ENCODE data around the gene MAD1L1. TPM values are rescaled to one million over a fixed set of nuclear protein-coding genes. Genes with fewer than 3 reads are reported as not detected.

MAD1L1 gene
- total RNA-seq, 1 donor from 2014 or later: 56.2 TPM

DNA sequence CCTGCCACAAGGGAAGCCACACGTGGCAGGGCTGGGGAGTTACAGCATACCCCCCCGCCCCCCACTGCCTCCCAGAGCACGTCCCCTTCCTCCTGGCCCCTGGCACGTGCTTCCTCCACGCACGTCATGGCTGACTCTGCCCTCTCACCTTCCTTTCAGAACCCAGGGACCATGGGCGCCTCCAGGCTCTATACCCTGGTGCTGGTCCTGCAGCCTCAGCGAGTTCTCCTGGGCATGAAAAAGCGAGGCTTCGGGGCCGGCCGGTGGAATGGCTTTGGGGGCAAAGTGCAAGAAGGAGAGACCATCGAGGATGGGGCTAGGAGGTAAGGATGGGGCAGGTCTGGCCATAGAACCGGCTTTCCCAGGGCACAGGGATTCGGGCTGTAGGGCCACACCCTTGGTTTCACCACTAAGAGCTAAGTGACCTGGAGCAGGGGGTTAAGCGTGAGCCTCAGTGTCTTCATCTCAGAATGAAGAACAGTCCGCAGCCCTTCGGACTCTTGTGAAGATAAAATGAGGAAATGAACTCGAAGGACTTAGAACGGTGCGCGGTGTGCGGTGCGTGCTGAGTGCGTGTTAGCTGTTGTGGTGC, 11.8 kb upstream of the MAD1L1 start:
- Mint-ChIP-seq H3K4me3 (no peak overlapping the region), H3K9me3 (no peaks in the 10 kb centered on the region), H3K36me3 (ENCODE audit: low read depth) (peaks cover 5% of the 10 kb centered on the region), H3K27me3 (ENCODE audit: insufficient read depth) (no peaks in the 10 kb centered on the region), H3K4me1 (ENCODE audit: low read depth) (peaks cover 36% of the 10 kb centered on the region), H3K27ac (no peak overlapping the region)
- no peak for DNase-seq (ENCODE audit: low spot score)
- intact Hi-C loops (cut with micrococcal nuclease): no loop called here

DNA sequence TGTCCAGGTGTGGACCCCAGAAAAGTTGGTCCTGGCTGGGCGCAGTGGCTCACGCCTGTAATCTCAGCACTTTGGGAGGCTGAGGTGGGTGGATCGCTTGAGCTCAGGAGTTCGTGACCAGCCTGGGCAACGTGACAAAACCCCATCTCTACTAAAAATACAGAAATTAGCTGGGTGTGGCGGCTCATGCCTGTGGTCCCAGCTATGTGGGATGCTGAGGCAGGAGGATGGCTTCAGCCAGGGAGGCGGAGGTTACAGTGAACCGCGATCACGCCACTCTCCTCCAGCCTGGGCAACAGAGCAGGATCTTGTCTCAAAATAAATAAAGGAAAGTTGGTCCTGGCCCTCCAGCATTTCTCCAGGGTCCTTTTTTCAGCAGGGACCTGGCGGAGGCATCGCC, 10.7 kb upstream of the MAD1L1 start:
- Mint-ChIP-seq H3K9me3 (no peaks in the 10 kb centered on the region), H3K27me3 (ENCODE audit: insufficient read depth) (no peaks in the 10 kb centered on the region), H3K27ac (no peak overlapping the region), H3K36me3 (ENCODE audit: low read depth) (peaks cover 7% of the 10 kb centered on the region), H3K4me1 (ENCODE audit: low read depth) (peaks cover 26% of the 10 kb centered on the region), H3K4me3 (peak overlapping the region; percentile 96)
- intact Hi-C loops (cut with micrococcal nuclease): loop anchor here (2.0 kb wide), 1 partner anchor 71 kb away; the partner anchor contains the start of gene SNX8
- DNase-seq (ENCODE audit: low spot score): no peak

DNA sequence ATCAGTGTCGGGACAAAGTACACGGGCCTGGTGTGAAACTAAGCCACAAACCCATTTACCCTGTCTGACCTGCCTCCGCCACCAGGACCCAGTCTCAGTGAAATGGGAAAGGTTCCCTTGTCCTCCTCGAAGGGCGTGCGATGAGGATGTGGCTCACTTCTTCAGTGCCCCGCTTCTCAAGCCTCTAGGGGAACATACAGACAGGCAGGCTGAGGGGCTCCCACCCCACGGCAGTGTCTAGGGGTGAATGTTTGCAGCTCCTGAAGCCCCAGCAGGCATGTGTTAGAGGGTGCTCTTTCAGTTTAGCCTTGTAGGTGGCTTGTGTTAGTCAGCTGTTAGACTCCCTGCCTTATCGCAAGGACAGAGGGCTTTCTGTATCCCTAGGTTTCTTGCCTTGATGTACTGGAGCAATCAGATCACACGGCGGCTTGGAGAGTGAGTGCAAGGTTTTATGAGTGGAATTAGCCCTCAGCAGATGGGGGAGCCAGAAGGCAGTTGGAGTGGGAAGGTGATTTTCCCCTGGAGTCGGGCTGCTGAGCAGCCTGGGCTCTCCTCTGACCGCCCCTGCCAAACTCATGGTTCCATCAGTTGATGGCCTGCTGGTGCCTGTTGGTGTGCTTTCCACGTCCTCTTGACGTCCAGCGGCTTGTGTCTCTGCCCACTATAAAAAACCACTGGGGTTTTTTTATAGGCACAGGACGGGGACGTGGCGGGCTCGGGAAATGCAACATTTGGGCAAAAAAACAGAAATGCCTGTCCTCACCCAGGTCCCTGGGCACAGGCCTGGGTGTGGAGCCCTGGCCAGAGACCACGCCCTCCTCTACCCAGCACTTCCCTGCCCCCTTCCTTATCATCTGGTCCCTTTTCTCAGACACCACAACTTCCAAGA, 10.0 kb upstream of the MAD1L1 start:
- Mint-ChIP-seq H3K27me3 (ENCODE audit: insufficient read depth) (no peaks in the 10 kb centered on the region), H3K4me1 (ENCODE audit: low read depth) (peaks cover 25% of the 10 kb centered on the region), H3K27ac (peak overlapping the region; percentile 92), H3K36me3 (ENCODE audit: low read depth) (peaks cover 12% of the 10 kb centered on the region), H3K9me3 (no peaks in the 10 kb centered on the region), H3K4me3 (peak overlapping the region; percentile 96)
- intact Hi-C loops (cut with micrococcal nuclease): loop anchor here (1.0 to 2.0 kb wide), 2 partner anchors 10 to 72 kb away; partner anchors contain the start of genes MAD1L1 and SNX8
- DNase-seq (ENCODE audit: low spot score): peak; percentile 6

DNA sequence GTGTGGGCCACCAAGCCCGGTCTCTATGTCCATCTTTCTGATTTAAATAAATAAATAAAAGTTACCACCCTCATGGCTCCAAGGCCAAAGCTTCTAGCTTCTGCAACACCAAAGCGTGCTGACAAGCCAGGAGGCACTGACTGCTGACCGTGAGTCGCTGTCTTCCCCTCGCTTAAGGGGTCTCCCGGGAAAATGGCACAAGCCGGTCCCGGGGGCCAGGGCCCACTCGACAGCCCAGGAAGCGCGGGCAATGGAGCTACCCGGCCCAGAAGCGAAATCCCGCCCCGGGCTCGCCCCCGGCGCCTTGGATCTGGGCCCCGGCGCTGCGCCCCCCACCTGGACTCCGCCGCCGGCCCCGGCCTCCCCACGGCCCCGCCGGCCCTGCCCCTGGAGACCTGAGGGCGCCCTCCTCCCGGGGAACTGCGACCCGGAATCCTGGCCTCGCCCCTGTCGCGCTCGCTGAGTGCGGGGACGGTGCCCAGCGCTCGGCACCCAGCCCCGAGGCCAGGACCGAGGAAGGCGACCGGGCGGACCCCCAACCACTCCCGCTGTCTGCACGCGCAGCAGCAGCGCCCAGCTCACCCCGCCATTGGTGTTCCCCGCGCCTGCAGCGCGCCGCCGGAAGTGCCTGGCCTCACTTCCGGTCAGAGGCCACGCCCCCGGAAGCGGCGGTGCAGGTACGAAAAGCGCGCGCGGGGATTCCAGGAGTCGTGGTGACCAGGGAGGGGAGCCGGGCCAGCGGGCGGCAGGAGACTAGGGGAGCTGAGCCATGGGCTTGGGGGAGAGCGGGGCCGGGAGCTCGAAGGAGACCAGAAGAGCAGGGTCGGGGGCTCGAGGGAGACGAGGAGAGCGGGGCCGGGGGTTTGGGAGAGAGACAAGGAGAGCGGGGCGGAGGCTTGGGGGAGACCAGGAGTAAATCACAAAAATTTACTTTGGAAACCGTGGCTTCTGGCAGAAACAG, 9.1 kb upstream of the MAD1L1 start, which contains the start of the genes MRM2 and NUDT1:
TSS of gene MRM2 (minus strand) at position 626 of the 961 bp plus-strand sequence. CDS start at position 590, 36 bp downstream.
TSS of gene NUDT1 (plus strand) at position 647 of the 961 bp plus-strand sequence. CDS start 2,349 bp downstream, outside the sequence.
- Mint-ChIP-seq H3K27me3 (ENCODE audit: insufficient read depth) (no peaks in the 10 kb centered on the region), H3K27ac (peak within 1 kb of the TSS; percentile 92), H3K4me3 (peak within 1 kb of the TSS; percentile 96), H3K9me3 (no peaks in the 10 kb centered on the region), H3K36me3 (ENCODE audit: low read depth) (peaks cover 17% of the 10 kb centered on the region), H3K4me1 (ENCODE audit: low read depth) (peaks cover 25% of the 10 kb centered on the region)
- DNase-seq (ENCODE audit: low spot score): peak; percentile 79
- intact Hi-C loops (cut with micrococcal nuclease): loop anchor here (1.0 to 2.0 kb wide), 2 partner anchors 10 to 73 kb away; partner anchors contain the start of genes MAD1L1 and SNX8

DNA sequence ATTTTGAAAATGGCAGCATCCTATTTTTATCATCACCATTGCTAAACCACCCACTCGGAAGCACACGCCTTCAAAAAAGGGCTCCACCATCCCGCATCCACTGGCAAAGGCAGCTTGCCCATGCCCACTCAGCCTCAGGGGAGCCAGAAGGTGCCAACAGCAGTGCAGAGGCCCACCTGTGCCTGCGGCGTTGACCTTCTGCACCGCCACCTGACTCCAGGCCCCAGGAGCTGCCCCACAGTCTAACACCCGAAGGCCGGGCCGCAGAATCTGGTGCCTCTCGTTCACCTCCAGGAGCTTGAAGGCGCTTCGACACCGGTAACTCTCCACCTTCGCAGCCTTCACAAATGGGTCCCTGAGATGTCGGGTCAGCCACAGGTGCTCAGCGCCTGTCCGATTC, 6.5 kb upstream of the MAD1L1 start:
- Mint-ChIP-seq H3K27ac (no peak overlapping the region), H3K27me3 (ENCODE audit: insufficient read depth) (no peaks in the 10 kb centered on the region)
- intact Hi-C loops (cut with micrococcal nuclease): no loop called here

DNA sequence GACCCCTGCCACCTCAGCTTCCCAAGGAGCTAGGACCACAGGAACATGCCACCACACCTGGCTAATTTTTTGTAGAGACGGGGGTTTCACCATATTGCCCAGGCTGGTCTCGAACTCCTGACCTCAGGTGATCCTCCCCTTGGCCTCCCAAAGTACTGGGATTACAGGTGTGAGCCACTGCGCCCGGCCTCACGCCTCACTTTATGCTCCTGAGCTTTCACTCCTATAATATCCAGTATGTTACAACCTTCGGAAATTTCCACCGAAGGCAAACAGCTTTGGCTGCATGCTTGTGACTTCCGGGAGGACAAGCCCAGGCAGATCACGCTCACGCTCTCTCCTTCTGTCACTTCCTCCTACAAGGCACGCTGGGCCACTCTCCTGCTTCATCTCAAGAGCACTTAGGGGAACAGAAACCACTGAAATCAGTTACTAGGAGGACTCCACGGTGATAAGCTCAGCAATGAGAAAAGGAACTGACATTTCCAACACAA, 4.4 kb upstream of the MAD1L1 start:
- Mint-ChIP-seq H3K9me3 (no peaks in the 10 kb centered on the region), H3K27me3 (ENCODE audit: insufficient read depth) (no peaks in the 10 kb centered on the region), H3K4me1 (ENCODE audit: low read depth) (peaks cover 28% of the 10 kb centered on the region), H3K27ac (peak overlapping the region; percentile 72), H3K36me3 (ENCODE audit: low read depth) (peaks cover 24% of the 10 kb centered on the region), H3K4me3 (no peak overlapping the region)
- DNase-seq (ENCODE audit: low spot score): no peak
- intact Hi-C loops (cut with micrococcal nuclease): no loop called here

More for the DNA sequence above, 6.5 kb upstream of the MAD1L1 start:
- H3K4me1 Mint-ChIP-seq (ENCODE audit: low read depth): peaks cover 23% of the 10 kb centered on the region
- peak overlapping the region; percentile 42 for H3K4me3 Mint-ChIP-seq
- H3K9me3 Mint-ChIP-seq: no peaks in the 10 kb centered on the region
- peaks cover 23% of the 10 kb centered on the region for H3K36me3 Mint-ChIP-seq (ENCODE audit: low read depth)
- DNase-seq (ENCODE audit: low spot score): no peak

DNA sequence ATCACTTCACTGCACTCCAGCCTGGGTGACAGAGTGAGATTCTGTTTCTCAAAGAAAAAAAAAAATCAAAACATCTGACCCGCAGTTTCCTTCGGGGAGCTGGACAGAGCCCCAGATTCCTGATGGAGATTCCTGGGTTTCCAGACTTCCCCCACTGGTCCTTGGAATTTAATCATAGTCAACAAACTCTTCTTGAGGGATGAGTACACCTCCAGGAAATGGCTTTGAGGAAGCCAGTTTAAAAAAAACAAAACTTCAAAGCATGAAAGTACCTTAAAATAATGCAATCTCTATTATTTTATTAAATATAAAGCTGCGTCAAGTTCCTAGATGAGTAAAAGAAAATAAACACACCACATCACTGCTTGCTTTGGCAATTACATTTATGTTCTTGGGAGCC, 1.2 kb upstream of the MAD1L1 start:
- peak overlapping the region; percentile 73 for H3K4me3 Mint-ChIP-seq
- H3K9me3 Mint-ChIP-seq: no peaks in the 10 kb centered on the region
- peaks cover 26% of the 10 kb centered on the region for H3K4me1 Mint-ChIP-seq (ENCODE audit: low read depth)
- no peak overlapping the region for H3K27ac Mint-ChIP-seq
- no peaks in the 10 kb centered on the region for H3K27me3 Mint-ChIP-seq (ENCODE audit: insufficient read depth)
- no peak for DNase-seq (ENCODE audit: low spot score)
- peaks cover 29% of the 10 kb centered on the region for H3K36me3 Mint-ChIP-seq (ENCODE audit: low read depth)
- intact Hi-C loops (cut with micrococcal nuclease): loop anchor here (5.0 kb wide), 3 partner anchors 122 to 662 kb away; partner anchors contain the start of gene PSMG3

DNA sequence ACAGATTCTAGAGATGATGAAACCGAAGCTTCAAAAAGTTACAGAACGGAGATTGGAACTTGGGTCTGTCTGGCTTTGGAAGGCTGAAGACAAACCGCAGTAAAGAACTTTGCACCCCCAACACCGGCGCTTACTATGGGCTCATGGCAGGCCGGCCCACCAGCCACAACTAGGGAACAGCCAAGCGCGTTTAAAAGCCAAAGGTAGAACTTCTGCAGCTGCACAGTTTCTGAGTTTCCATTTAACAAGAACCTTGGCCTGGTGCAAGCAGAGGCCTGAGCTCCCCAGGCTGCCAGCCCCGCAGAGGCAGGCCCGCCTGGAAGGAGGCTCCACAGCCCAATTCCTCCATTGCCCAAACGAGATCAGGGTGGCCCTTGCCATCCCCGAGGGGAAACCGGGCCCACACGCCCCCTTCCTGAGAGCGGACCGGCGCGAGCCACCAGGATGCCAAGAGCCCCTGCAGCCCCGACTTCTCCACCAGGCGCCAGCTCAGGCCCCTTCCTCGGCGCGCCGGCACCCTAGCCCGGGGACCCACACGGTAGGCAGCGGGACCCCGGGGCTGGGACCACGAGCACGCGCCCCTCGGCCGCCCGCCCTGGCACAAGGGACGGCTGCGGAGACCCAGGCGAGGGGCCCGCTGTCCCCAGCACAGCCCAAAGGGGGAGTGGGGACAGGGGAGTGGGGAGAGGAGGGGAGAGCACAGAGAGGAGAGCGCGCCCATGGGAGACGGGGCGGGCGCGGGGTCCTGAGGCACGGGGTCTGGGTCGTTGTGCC, 566 bp downstream of the MAD1L1 start:
- intact Hi-C loops (cut with micrococcal nuclease): loop anchor here (1.0 to 5.0 kb wide), 7 partner anchors 10 to 660 kb away; partner anchors contain the start of genes EIF3B, MRM2, NUDT1 and PSMG3

DNA sequence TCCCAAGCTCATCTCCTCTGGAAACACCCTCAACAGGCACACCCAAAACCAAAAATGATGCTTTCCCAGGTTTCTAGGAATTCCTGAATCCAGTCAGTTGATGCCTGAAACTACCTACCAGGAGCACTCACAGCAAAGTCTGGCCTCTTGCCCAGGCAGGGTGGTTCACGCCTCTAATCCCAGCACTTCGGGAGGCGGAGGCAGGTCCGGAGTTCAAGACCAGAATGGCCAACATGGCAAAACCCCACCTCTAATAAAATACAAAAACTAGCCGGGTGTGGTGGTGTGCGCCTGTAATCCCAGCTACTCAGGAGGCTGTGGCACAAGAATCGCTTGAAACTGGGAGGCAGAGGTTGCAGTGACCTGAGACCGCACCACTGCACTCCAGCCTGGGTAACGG, 1.9 kb downstream of the MAD1L1 start:
- intact Hi-C loops (cut with micrococcal nuclease): loop anchor here (5.0 kb wide), 3 partner anchors 119 to 659 kb away; partner anchors contain the start of gene PSMG3
- peaks cover 22% of the 10 kb centered on the region for H3K36me3 Mint-ChIP-seq (ENCODE audit: low read depth)
- no peak for DNase-seq (ENCODE audit: low spot score)

More for the DNA sequence above, 566 bp downstream of the MAD1L1 start:
- peak; percentile 12 for DNase-seq (ENCODE audit: low spot score)
- Mint-ChIP-seq H3K27ac (peak overlapping the region; percentile 71), H3K4me3 (peak overlapping the region; percentile 90), H3K9me3 (no peaks in the 10 kb centered on the region), H3K27me3 (ENCODE audit: insufficient read depth) (no peaks in the 10 kb centered on the region), H3K4me1 (ENCODE audit: low read depth) (peaks cover 26% of the 10 kb centered on the region), H3K36me3 (ENCODE audit: low read depth) (peaks cover 18% of the 10 kb centered on the region)

DNA sequence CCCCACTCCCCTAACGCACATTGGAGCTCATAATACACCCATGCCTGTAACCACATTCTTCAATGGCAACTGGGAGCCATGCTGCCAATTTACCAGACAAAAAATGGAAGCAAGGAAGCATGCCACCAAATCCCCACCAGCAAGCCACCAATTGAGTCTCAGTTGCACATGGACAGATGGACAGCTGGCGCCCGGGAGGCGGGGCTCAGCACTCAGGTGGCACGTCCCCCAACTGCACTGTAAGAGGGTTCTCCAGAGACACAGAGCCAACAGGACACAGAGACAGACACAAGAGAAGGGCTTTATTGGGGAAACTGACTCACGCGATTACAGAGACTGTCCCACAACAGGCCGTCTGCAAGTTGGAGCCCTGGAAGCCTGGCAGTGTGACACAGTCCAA, 2.5 kb downstream of the MAD1L1 start:
- no peaks in the 10 kb centered on the region for H3K27me3 Mint-ChIP-seq (ENCODE audit: insufficient read depth)
- H3K9me3 Mint-ChIP-seq: no peaks in the 10 kb centered on the region
- intact Hi-C loops (cut with micrococcal nuclease): loop anchor here (5.0 kb wide), 3 partner anchors 118 to 658 kb away; partner anchors contain the start of gene PSMG3
- H3K27ac Mint-ChIP-seq: no peak overlapping the region
- DNase-seq (ENCODE audit: low spot score): no peak
- peaks cover 26% of the 10 kb centered on the region for H3K36me3 Mint-ChIP-seq (ENCODE audit: low read depth)
- H3K4me1 Mint-ChIP-seq (ENCODE audit: low read depth): peaks cover 23% of the 10 kb centered on the region
- peak overlapping the region; percentile 37 for H3K4me3 Mint-ChIP-seq

More for the DNA sequence above, 1.9 kb downstream of the MAD1L1 start:
- no peak overlapping the region for H3K27ac Mint-ChIP-seq
- peaks cover 26% of the 10 kb centered on the region for H3K4me1 Mint-ChIP-seq (ENCODE audit: low read depth)
- H3K4me3 Mint-ChIP-seq: peak overlapping the region; percentile 42
- no peaks in the 10 kb centered on the region for H3K9me3 Mint-ChIP-seq
- H3K27me3 Mint-ChIP-seq (ENCODE audit: insufficient read depth): no peaks in the 10 kb centered on the region

DNA sequence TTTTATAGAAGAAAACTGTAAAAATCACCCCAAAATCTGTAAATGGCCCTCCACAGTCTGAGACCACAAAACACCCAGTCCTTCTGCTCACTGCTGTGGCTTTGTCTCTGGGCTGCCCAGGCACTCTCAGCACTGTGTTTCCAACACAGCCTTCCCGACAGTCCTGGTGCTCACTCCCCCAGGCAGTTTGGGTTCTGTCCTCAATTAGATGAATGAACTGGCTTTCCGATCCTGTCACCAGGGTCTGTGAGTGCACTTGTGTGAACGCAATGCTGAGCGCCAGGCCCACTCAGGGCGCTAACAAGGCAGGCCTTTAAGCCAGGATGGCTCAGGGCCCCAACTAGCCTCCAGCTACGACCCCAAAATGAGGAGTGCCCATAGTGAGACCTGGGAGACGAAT, 3.3 kb downstream of the MAD1L1 start:
- Mint-ChIP-seq H3K36me3 (ENCODE audit: low read depth) (peaks cover 21% of the 10 kb centered on the region), H3K4me3 (no peak overlapping the region), H3K4me1 (ENCODE audit: low read depth) (peaks cover 17% of the 10 kb centered on the region), H3K27ac (peak overlapping the region; percentile 20), H3K9me3 (no peaks in the 10 kb centered on the region), H3K27me3 (ENCODE audit: insufficient read depth) (no peaks in the 10 kb centered on the region)
- intact Hi-C loops (cut with micrococcal nuclease): no loop called here
- no peak for DNase-seq (ENCODE audit: low spot score)
